ENCODE measurements around the gene TBX22. TPM values are rescaled to one million over a fixed set of nuclear protein-coding genes. Genes with fewer than 3 reads are reported as not detected.
"Not testable (repeated sequence)": the region's sequence is repeated elsewhere in the genome, so short reads cannot be mapped to it uniquely, and the experiment has no call there.

TBX22 gene
- total and polyA plus RNA-seq, 11 donors, result not detected

DNA sequence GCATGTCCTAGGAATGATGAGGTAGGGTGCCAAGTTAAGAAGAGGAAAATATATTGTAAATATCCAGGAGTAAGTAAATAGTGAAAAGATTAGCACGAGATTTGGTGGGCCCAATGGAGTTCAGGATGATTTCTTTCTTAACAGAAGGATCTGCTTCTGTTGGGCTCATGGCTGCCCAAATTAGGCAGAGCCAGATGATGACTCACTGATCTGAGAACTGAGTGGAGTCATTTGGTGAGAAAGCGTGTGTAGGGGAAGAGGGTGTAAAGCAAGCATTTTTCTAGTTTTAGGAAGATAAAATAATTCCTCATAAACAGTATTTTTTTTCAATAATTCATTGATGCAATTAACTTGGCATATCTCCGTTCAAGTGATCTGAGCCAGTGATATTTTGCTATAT is 1.6 kb downstream of the TBX22 start:
- Histone ChIP-seq H3K27me3 (peaks cover 0 to 21% (median 0%) of the 10 kb centered on the region in 9 donors), H3K9me3 (no peaks in the 10 kb centered on the region), H3K4me1 (no peaks in the 10 kb centered on the region), H3K36me3 (no peaks in the 10 kb centered on the region), H3K4me3 (no peak overlapping the region), H3K27ac (no peak overlapping the region)
- TF ChIP-seq, protein P1, sequence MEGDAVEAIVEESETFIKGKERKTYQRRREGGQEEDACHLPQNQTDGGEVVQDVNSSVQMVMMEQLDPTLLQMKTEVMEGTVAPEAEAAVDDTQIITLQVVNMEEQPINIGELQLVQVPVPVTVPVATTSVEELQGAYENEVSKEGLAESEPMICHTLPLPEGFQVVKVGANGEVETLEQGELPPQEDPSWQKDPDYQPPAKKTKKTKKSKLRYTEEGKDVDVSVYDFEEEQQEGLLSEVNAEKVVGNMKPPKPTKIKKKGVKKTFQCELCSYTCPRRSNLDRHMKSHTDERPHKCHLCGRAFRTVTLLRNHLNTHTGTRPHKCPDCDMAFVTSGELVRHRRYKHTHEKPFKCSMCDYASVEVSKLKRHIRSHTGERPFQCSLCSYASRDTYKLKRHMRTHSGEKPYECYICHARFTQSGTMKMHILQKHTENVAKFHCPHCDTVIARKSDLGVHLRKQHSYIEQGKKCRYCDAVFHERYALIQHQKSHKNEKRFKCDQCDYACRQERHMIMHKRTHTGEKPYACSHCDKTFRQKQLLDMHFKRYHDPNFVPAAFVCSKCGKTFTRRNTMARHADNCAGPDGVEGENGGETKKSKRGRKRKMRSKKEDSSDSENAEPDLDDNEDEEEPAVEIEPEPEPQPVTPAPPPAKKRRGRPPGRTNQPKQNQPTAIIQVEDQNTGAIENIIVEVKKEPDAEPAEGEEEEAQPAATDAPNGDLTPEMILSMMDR (IDR thresholded peaks at IDR 0.05), result no peak
- no peak for TF ChIP-seq POLR2A (IDR thresholded peaks at IDR 0.05)
- intact Hi-C loops (cut with DNase I), result no loop called here
- WGBS, 4 donors, result 51 to 72% (median 62%) methylated on average over 3 of the region's 3 CpGs
- ATAC-seq, result no peak
- DNase-seq, result no peak

DNA sequence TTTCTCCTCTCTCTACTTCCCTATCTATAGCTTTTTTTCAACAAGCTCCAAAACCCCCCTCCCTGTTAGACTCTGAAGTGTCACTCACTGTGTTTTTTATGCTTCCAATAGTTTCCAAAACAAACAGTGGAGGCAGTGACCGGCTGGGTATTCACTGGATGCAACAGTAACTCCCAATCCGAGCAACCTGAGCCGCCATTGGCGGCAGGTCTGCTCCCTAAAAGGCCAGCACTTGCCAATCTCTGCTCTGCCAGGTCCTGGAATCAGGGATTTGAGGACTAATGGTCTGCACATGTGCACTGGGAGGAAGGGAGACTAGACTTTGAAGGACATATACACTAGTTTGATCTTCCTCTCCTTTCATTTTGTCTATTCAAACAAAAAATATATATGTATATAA is 7.1 kb downstream of the TBX22 start:
- peaks cover 0 to 17% (median 0%) of the 10 kb centered on the region in 9 donors for H3K27me3 ChIP-seq
- DNase-seq, result no peak
- no peak for ATAC-seq
- TF ChIP-seq, protein P1 (IDR thresholded peaks at IDR 0.05), result no peak
- TF ChIP-seq POLR2A (IDR thresholded peaks at IDR 0.05), result no peak
- H3K36me3 ChIP-seq, result no peaks in the 10 kb centered on the region
- H3K4me3 ChIP-seq, result no peak overlapping the region
- H3K9me3 ChIP-seq, result no peaks in the 10 kb centered on the region
- intact Hi-C loops (cut with DNase I), result no loop called here
- 1 to 30% (median 19%) methylated on average over 4 of the region's 4 CpGs for WGBS, 4 donors
- no peaks in the 10 kb centered on the region for H3K4me1 ChIP-seq
- H3K27ac ChIP-seq, result no peak overlapping the region

DNA sequence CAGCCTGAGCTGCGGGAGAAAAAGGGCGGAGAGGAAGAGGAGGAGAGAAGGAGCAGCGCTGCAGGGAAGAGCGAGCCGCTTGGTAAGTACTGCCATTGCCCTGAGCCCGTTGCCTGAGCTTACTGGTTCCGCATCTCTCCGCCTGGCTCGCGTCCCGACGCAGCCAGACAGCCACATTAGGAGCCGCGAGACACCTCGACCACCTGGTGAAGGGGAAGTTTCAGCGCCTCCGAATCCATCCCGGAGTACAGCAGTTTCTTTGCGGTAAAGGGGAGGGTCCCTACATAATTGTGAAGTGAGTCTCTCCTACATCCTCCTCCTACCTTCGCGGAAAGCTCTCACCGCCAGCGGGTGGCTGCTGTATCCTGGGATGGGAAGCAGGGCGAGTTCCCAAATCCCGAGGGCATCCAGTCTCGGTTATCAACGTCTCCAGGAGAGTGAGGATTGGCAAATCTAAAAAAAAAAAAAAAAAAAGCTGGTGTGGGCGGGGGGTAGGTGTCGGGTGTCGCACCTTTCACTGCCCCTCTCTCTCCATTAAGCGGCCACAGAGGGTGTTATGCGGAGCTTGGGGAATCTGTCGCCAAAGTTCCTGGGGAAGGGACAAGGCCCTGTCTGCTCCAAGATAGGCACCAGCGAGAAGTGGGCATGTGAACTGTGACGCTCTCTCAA is 7.9 kb downstream of the TBX22 start:
- peak in 1 of 4 donors; percentile 36 for ATAC-seq
- TF ChIP-seq, protein P1 (IDR thresholded peaks at IDR 0.05), result no peak
- no peak for TF ChIP-seq POLR2A (IDR thresholded peaks at IDR 0.05)
- H3K36me3 ChIP-seq, result no peaks in the 10 kb centered on the region
- DNase-seq, result no peak
- H3K4me1 ChIP-seq, result no peaks in the 10 kb centered on the region
- H3K27me3 ChIP-seq, result peaks cover 0 to 17% (median 0%) of the 10 kb centered on the region in 9 donors
- WGBS, 4 donors, result 2 to 32% (median 13%) methylated on average over 34 to 35 of the region's 35 CpGs
- H3K27ac ChIP-seq, result no peak overlapping the region
- H3K9me3 ChIP-seq, result no peaks in the 10 kb centered on the region
- peak overlapping the region in 8 of 12 donors; percentile 6 to 42 (median 26) for H3K4me3 ChIP-seq
- intact Hi-C loops (cut with DNase I), result no loop called here

DNA sequence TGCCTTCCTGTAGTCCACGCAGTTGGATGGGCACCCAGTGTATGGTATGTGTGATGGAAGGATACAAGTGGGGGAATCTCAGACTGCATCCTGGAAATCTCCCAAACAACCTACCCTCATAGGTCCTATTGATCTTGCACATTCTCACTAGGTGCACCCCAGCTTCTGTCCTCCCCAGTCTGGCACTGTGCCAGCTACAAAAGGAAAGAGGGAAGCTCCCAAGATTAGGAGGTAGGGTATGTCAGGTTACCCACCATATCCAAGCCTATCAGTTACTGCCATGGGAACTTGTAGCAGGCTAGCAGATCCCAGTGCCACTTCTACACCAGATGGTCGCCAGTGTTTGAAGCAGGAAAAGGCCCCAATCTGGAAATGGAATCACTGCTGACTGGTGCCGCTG is 11.6 kb downstream of the TBX22 start:
- intact Hi-C loops (cut with DNase I), result no loop called here
- ATAC-seq, result no peak
- DNase-seq, result no peak
- Histone ChIP-seq H3K4me3 (no peak overlapping the region), H3K4me1 (no peaks in the 10 kb centered on the region), H3K36me3 (no peaks in the 10 kb centered on the region), H3K27me3 (peaks cover 0 to 7% (median 0%) of the 10 kb centered on the region in 9 donors), H3K9me3 (no peaks in the 10 kb centered on the region), H3K27ac (no peak overlapping the region)
- TF ChIP-seq, protein P1 (IDR thresholded peaks at IDR 0.05), result no peak
- no peak for TF ChIP-seq POLR2A (IDR thresholded peaks at IDR 0.05)
- WGBS, 4 donors, result 53 to 82% (median 72%) methylated on average over 3 of the region's 3 CpGs

DNA sequence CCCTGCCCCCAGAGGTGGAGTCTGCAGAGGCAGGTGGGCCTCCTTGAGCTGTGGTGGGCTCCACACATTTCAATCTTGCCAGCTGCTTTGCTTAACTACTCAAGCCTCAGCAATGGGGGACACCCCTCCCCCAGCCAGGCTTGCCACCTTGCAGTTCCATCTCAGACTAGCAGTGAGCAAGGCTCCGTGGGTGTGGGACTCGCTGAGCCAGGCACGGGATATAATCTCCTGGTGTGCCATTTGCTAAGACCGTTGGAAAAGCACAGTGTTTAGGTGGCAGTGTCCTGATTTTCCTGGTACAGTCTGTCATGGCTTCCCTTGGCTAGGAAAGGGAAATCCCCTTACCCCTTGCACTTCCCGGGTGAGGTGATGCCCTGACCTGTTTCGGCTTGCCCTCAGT is 51.6 kb downstream of the TBX22 start:
- not testable (repeated sequence) for ATAC-seq, DNase-seq, H3K4me1 ChIP-seq, H3K4me3 ChIP-seq, H3K27me3 ChIP-seq, H3K27ac ChIP-seq, H3K36me3 ChIP-seq
- H3K9me3 ChIP-seq, result peaks cover 0 to 38% (median 0%) of the 10 kb centered on the region in 12 donors
- intact Hi-C loops (cut with DNase I), result loop anchor here in 1 of 10 donors (5.0 kb wide), 1 partner anchor 614 kb away; no protein-coding TSS in a partner anchor
- WGBS, 4 donors, result 46 to 73% (median 66%) methylated on average over 5 to 6 of the region's 6 CpGs

DNA sequence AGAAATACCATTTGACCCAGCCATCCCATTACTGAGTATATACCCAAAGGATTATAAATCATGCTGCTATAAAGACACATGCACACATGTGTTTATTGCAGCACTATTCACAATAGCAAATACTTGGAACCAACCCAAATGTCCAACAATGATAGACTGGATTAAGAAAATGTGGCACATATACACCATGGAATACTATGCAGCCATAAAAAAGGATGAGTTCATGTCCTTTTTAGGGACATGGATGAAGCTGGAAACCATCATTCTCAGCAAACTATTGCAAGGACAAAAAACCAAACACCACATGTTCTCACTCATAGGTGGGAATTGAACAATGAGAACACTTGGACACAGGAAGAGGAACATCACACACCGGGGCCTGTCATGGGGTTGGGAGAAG is 61.1 kb downstream of the TBX22 start:
- ATAC-seq; H3K27ac ChIP-seq; DNase-seq; H3K27me3 ChIP-seq; intact Hi-C loops (cut with DNase I); H3K36me3 ChIP-seq; H3K4me1 ChIP-seq; H3K4me3 ChIP-seq: not testable (repeated sequence)
- H3K9me3 ChIP-seq, result peaks cover 0 to 14% (median 0%) of the 10 kb centered on the region in 12 donors
- 85 to 89% (median 87%) methylated on average over 1 of the region's 1 CpG for WGBS, 4 donors
